ENCODE data around the gene SULT1E1. TPM values are rescaled to one million over a fixed set of nuclear protein-coding genes. Genes with fewer than 3 reads are reported as not detected.

Gene SULT1E1, protein sequence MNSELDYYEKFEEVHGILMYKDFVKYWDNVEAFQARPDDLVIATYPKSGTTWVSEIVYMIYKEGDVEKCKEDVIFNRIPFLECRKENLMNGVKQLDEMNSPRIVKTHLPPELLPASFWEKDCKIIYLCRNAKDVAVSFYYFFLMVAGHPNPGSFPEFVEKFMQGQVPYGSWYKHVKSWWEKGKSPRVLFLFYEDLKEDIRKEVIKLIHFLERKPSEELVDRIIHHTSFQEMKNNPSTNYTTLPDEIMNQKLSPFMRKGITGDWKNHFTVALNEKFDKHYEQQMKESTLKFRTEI
- total RNA-seq (2022) (0.43 and 0.86 TPM in 2 replicates), Bru-seq, nascent RNA (percentile 38 among the genes with signal in this experiment), BruChase-seq, experiment 1, labeled RNA remaining after a 2-hour chase (percentile 44 among the genes with signal in this experiment), BruChase-seq, experiment 2, labeled RNA remaining after a 6-hour chase (percentile 40 among the genes with signal in this experiment)
- long read RNA-seq, partial matches to known transcripts: 0 of 2 reads
- long read RNA-seq, other reads (novel, unspliced or antisense): 1 of 2 reads

DNA sequence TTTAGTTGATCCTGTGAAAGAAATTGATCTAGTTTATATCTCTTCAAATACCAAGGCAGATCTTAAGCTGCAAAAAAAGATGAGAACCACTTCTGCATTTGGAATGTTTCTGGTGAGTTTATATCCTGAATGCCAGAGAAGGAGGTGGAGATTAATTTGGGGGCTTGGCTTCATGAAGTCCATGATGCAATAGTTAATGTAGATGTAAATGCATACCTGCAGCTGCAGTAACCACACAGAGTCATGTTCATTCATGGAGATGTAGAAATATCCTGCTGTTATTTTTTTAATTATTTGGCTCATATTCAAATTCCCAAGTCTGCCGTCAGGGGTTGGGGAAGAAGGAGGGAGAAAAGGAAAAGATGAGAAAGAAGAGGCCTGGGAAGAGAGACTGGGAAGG lies at the start of gene SULT1E1:
Gene SULT1E1 (minus strand): TSS at position 94 of the 400 bp plus-strand sequence. CDS start 2,501 bp downstream, outside the sequence.
- DNase-seq: no peak
- no peak within 1 kb of the TSS for H3K4me3 ChIP-seq (ENCODE audit: low read depth, low read length)
- H3K4me1 Mint-ChIP-seq (ENCODE audit: low read depth, unreplicated experiment): peaks cover 6% of the 10 kb centered on the region
- H3K27me3 ChIP-seq (replicated peaks; ENCODE audit: control insufficient read depth, insufficient read depth, low read length): no peaks in the 10 kb centered on the region
- H3K9me3 Mint-ChIP-seq (ENCODE audit: unreplicated experiment): peaks cover 14% of the 10 kb centered on the region
- H3K27me3 Mint-ChIP-seq (ENCODE audit: insufficient read depth, unreplicated experiment): no peaks in the 10 kb centered on the region
- no TSS peak for BruUV-seq (replicated peaks)
- no peaks in the 10 kb centered on the region for H3K36me3 Mint-ChIP-seq (ENCODE audit: insufficient read depth, unreplicated experiment)
- no peaks in the 10 kb centered on the region for H3K9me3 ChIP-seq
- POLR2A ChIA-PET: no interaction called here
- CTCF ChIA-PET: no interaction called here
- no peak within 1 kb of the TSS for H3K27ac Mint-ChIP-seq (ENCODE audit: unreplicated experiment)
- H3K4me3 Mint-ChIP-seq (ENCODE audit: unreplicated experiment): no peak within 1 kb of the TSS
- TF ChIP-seq, protein P1, sequence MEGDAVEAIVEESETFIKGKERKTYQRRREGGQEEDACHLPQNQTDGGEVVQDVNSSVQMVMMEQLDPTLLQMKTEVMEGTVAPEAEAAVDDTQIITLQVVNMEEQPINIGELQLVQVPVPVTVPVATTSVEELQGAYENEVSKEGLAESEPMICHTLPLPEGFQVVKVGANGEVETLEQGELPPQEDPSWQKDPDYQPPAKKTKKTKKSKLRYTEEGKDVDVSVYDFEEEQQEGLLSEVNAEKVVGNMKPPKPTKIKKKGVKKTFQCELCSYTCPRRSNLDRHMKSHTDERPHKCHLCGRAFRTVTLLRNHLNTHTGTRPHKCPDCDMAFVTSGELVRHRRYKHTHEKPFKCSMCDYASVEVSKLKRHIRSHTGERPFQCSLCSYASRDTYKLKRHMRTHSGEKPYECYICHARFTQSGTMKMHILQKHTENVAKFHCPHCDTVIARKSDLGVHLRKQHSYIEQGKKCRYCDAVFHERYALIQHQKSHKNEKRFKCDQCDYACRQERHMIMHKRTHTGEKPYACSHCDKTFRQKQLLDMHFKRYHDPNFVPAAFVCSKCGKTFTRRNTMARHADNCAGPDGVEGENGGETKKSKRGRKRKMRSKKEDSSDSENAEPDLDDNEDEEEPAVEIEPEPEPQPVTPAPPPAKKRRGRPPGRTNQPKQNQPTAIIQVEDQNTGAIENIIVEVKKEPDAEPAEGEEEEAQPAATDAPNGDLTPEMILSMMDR (IDR thresholded peaks at IDR 0.05; ENCODE audit: insufficient read depth in 1 of 2, low read depth in 1 of 2, low read length in 1 of 2, severe bottlenecking in 1 of 2, unreplicated experiment in 1 of 2): no peak
- no peaks in the 10 kb centered on the region for H3K36me3 ChIP-seq (ENCODE audit: control insufficient read depth, insufficient read depth, low read length)
- H3K4me1 ChIP-seq: peaks cover 19% of the 10 kb centered on the region
- intact Hi-C loops (cut with micrococcal nuclease; ENCODE audit: unreplicated experiment): no loop called here

DNA sequence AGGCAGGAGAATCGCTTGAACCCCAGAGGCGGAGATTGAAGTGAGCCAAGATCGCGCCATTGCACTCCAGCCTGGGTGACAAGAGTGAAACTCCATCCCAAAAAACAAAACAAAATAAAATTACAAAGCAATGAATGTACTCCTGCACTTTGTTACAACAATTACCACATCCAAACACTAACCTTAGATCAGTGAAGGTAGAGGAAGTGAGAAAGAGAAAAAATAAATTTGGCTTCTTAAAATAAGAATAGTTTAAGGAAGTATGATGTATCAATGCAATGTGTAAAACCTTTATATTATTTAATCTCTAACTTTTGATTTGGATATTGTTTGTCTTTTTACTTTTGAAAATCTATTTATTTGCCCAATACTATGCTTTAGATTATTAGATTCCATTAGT lies 49.2 kb upstream of the SULT1E1 start:
- no TSS peak for BruUV-seq (replicated peaks)
- Mint-ChIP-seq H3K36me3 (ENCODE audit: insufficient read depth, unreplicated experiment) (no peaks in the 10 kb centered on the region), H3K27me3 (ENCODE audit: insufficient read depth, unreplicated experiment) (no peaks in the 10 kb centered on the region), H3K9me3 (ENCODE audit: unreplicated experiment) (no peaks in the 10 kb centered on the region), H3K4me1 (ENCODE audit: low read depth, unreplicated experiment) (no peaks in the 10 kb centered on the region), H3K27ac (ENCODE audit: unreplicated experiment) (no peak overlapping the region), H3K4me3 (ENCODE audit: unreplicated experiment) (no peak overlapping the region)
- POLR2A ChIA-PET: no interaction called here
- Histone ChIP-seq H3K4me3 (ENCODE audit: low read depth, low read length) (no peak overlapping the region), H3K4me1 (no peaks in the 10 kb centered on the region), H3K36me3 (ENCODE audit: control insufficient read depth, insufficient read depth, low read length) (no peaks in the 10 kb centered on the region), H3K27me3 (replicated peaks; ENCODE audit: control insufficient read depth, insufficient read depth, low read length) (no peaks in the 10 kb centered on the region), H3K9me3 (peaks cover 8% of the 10 kb centered on the region; the same call in 1 of the 2 replicates)
- CTCF ChIA-PET: no interaction called here
- intact Hi-C loops (cut with micrococcal nuclease; ENCODE audit: unreplicated experiment): no loop called here
- DNase-seq: no peak
- TF ChIP-seq, protein P1 (IDR thresholded peaks at IDR 0.05; ENCODE audit: insufficient read depth in 1 of 2, low read depth in 1 of 2, low read length in 1 of 2, severe bottlenecking in 1 of 2, unreplicated experiment in 1 of 2): no peak

DNA sequence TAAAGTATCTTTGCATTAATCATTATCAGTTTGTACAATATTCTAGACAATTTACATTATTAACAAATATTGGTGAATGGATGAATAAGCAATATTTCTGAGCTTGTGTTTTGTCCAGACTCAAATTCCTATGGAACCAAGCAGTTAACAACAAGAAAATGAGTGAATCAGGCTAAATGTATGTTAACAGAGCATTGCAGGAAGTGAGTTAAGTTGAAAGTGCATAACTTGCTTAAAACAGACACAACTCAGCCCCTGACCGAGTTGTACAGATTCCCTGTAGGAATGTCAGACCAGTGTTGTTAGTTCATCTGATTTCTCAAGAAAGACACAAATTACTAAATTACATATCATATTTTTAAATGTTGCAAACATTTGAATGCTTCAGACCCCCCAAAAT lies 47.2 kb upstream of the SULT1E1 start:
- POLR2A ChIA-PET: no interaction called here
- Histone ChIP-seq H3K27me3 (replicated peaks; ENCODE audit: control insufficient read depth, insufficient read depth, low read length) (no peaks in the 10 kb centered on the region), H3K4me1 (no peaks in the 10 kb centered on the region), H3K36me3 (ENCODE audit: control insufficient read depth, insufficient read depth, low read length) (no peaks in the 10 kb centered on the region), H3K4me3 (ENCODE audit: low read depth, low read length) (no peak overlapping the region), H3K9me3 (peaks cover 8% of the 10 kb centered on the region; the same call in 1 of the 2 replicates)
- H3K4me3 Mint-ChIP-seq (ENCODE audit: unreplicated experiment): no peak overlapping the region
- TF ChIP-seq, protein P1 (IDR thresholded peaks at IDR 0.05; ENCODE audit: insufficient read depth in 1 of 2, low read depth in 1 of 2, low read length in 1 of 2, severe bottlenecking in 1 of 2, unreplicated experiment in 1 of 2): no peak
- no peaks in the 10 kb centered on the region for H3K36me3 Mint-ChIP-seq (ENCODE audit: insufficient read depth, unreplicated experiment)
- no peak for DNase-seq
- H3K27ac Mint-ChIP-seq (ENCODE audit: unreplicated experiment): no peak overlapping the region
- H3K4me1 Mint-ChIP-seq (ENCODE audit: low read depth, unreplicated experiment): no peaks in the 10 kb centered on the region
- intact Hi-C loops (cut with micrococcal nuclease; ENCODE audit: unreplicated experiment): no loop called here
- H3K9me3 Mint-ChIP-seq (ENCODE audit: unreplicated experiment): no peaks in the 10 kb centered on the region
- CTCF ChIA-PET: no interaction called here
- BruUV-seq (replicated peaks): no TSS peak
- no peaks in the 10 kb centered on the region for H3K27me3 Mint-ChIP-seq (ENCODE audit: insufficient read depth, unreplicated experiment)
